ENCODE results near the gene ADPRS.
A peak's percentile ranks its signal among the peaks of the same experiment; 100 is the strongest.

ADPRS gene

GRCh38 chr1:36088577-36089392 lies at the start of gene ADPRS:
Gene ADPRS, plus strand, starts transcription at chr1:36088892. Its CDS starts 13 bp downstream, at chr1:36088905.
- DNase-seq (ENCODE audit: low read depth, low spot score), result peak; percentile 82

GRCh38 chr1:36040238-36040637 lies 48.5 kb upstream of the ADPRS start:
- no peak for DNase-seq (ENCODE audit: low read depth, low spot score)

GRCh38 chr1:36051821-36052220 lies 36.9 kb upstream of the ADPRS start:
- no peak for DNase-seq (ENCODE audit: low read depth, low spot score)

DNA sequence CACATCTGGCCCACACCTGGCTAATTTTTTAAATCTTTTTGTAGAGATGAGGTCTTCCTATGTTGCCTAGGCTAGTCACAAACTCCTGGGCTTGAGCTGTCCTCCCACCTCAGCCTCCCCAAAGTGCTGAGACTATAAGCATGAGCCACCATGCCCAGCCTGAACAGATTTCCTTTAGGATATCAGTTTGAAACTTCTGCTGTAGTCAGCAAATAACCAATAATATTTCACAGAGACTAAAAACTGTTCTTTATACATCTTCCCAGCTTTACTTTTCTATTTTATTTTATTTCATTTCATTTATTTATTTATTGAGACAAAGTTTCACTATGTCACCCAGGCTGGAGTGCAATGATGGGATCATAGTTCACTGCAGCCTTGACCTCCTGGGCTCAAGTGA lies 34.7 kb upstream of the ADPRS start:
- no peak for DNase-seq (ENCODE audit: low read depth, low spot score)

DNA sequence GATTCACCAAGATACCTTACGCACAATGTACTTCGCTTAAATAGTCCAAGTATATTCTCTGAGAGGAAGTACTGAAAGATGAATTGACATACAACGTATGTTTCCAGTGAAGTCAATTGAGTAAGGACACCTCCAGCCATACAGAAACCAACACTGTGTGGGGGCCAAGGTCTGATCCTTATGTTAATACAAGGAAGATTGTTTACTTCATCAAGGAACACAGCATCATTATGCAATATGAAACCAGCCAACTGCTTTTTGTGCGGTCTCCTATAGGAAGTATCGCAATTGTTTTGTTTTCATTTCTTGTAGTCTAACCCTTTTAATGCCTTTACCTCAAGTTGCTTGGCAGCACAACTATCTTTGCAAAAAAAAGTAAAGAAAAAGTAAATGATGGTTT lies 33.0 kb upstream of the ADPRS start:
- no peak for DNase-seq (ENCODE audit: low read depth, low spot score)

GRCh38 chr1:36062315-36062714 lies 26.4 kb upstream of the ADPRS start:
- DNase-seq (ENCODE audit: low read depth, low spot score), result no peak

DNA sequence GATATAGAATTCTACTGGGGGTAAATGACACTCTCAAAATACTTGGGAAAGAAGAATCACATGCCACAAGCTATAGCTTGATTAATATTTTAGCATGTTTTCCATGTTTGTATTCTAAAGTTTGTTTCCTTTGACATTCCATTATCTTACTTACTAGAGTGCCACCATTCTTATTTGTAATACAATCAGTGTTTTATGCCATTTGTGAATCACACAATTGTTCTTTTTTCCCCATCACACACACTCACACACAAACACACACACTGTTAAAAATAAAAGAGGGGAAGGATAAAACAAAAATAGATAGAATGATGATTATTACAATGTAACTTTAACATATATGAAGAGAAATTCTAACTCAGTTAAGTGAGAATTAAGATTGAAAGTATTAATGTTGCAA lies 20.8 kb upstream of the ADPRS start:
- no peak for DNase-seq (ENCODE audit: low read depth, low spot score)

DNA sequence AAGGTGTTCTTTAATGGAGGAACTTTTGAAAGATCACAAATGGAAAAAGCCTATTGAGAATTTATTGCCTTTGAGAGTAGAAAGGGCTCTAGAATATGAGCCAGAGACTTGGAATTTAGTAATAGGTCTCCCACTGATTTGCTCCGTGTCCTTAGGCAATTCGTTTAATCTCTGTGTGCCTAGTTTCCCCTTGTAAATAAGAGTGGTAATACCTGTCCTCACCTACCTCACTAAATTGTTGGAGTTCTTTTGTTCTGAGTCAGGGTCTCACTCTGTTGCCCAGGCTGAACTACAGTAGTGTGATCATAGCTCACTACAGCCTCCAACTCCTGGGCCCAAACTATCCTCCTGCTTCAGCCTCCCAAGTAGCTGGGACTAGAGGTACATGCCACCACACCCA lies 19.8 kb upstream of the ADPRS start:
- no peak for DNase-seq (ENCODE audit: low read depth, low spot score)

DNA sequence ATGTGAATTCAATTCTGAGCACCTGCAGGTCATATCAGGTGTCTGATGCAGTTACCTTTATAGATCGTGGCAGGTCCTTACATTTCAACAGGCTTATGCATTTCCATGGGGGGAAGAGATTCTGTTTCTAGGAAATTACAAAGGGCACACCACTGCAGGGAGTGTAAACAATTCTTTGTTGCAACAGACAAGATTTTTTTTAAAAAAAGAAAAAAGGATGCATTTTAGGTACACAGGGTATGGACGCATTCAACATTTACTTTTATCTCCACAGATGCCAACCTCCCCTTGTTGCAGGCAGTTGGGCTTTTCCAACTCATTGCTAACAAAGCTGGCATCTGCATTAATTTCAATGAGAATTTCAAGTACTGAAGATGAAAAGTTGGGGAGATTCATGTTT lies 18.3 kb upstream of the ADPRS start:
- no peak for DNase-seq (ENCODE audit: low read depth, low spot score)

DNA sequence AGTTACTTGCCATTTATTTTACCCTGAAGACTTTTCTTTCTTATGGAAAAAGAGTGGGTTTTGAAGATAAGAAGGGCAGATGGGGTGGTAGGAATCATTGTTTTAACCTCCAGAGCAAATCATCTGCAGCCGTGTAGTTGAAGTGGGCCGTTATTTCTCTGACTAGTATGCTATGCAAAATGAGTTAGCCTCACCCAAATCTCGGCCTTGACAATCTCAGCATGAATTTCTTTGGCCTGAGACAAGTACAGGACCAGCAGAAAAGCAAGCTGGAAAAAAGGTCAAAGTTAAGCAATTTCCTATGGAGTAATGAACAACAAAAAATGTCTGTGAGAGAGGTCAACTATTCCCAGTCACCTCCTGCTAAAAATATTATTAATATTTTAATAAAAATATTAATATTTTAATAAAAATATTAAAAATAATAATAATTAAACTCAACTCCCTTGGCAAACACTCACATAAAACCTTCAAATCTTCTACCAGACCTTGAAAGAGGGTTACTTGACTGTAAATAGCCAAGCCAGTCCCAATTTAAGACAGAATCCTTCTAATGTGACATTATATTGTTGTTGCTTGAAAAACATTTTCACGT lies 11.6 kb upstream of the ADPRS start:
- DNase-seq (ENCODE audit: low read depth, low spot score), result no peak

DNA sequence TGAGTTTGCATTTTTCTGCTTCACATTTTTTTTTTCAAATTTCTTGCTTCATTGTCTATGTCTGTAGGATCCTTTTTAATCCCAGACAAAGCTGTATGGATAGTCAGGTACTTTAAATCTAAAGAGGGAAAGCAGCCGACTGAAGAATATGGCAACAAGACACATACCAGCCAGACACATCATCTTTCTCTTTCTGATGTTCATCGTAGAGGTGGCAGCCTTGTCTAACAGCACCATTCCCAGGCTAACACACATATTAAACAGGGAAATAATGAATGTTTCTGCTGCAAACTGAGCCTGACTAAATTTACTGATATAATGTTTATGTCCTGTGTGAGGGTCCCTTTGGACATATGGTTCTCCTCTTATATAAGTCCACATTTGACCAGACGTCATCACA lies 8.5 kb upstream of the ADPRS start:
- DNase-seq (ENCODE audit: low read depth, low spot score), result no peak

GRCh38 chr1:36080801-36081200 lies 7.9 kb upstream of the ADPRS start:
- DNase-seq (ENCODE audit: low read depth, low spot score), result no peak

GRCh38 chr1:36081926-36082485 lies 6.7 kb upstream of the ADPRS start:
- DNase-seq (ENCODE audit: low read depth, low spot score), result no peak

GRCh38 chr1:36083219-36083618 lies 5.5 kb upstream of the ADPRS start:
- no peak for DNase-seq (ENCODE audit: low read depth, low spot score)

- DNase-seq (ENCODE audit: low read depth, low spot score), result no peak
These were observed 4.8 kb upstream of the ADPRS start, which contains the start of gene TEKT2 for GRCh38 chr1:36083635-36084496. Gene TEKT2, plus strand, starts transcription at chr1:36084094. Its CDS starts 828 bp downstream, at chr1:36084922.

GRCh38 chr1:36084497-36085115 lies 4.1 kb upstream of the ADPRS start:
- DNase-seq (ENCODE audit: low read depth, low spot score), result no peak

DNA sequence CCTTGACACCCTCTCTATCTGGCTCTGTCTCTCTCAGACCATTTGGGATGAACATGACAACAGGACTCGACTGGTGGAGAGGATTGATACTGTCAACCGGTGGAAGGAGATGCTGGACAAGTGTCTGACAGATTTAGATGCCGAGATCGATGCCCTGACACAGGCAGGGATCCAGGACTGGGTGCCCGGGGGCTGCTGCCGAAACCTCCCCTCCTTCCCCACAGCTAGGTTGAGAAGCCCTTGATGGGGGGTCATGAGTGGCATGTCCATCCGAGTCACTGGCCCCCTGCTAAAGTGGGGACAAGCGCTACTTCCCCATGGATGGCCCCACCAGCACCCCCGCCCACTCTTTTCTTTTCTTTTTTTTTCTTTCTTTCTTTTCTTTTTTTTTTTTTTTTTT lies 3.6 kb upstream of the ADPRS start:
- no peak for DNase-seq (ENCODE audit: low read depth, low spot score)

DNA sequence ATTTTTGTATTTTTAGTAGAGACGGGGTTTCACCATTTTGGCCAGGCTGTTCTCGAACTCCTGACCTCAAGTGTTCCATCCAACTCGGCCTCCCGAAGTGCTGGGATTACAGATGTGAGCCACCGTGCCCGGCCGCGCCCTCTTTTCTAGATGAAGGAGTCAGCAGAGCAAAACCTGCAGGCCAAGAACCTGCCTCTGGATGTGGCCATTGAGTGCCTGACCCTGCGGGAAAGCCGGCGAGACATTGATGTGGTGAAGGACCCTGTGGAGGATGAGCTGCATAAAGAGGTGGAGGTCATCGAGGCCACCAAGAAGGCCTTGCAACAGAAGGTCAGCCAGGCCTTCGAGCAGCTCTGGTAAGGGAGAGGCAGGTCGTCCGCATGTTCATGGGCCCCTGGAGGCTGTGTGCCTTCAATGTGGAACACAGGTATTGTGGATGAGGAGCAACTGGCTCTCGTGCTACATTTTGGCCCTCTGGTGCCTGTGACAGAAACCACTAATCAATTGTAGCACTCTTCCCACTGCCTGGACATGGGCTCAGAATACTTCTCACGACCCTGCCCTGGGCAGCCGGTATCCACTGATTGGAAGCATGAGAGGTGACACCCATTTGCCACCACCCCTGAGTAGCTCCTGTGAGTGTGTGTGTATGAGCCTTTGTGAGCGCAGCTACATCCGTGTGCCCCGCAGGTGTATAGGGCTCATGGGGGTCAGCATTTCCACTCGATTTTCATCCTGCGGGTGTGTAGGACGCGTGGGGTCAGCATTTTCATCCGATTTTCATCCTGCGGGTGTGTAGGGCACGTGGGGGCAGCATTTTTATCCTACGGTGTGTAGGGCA lies 2.8 kb upstream of the ADPRS start:
- DNase-seq (ENCODE audit: low read depth, low spot score), result no peak

DNA sequence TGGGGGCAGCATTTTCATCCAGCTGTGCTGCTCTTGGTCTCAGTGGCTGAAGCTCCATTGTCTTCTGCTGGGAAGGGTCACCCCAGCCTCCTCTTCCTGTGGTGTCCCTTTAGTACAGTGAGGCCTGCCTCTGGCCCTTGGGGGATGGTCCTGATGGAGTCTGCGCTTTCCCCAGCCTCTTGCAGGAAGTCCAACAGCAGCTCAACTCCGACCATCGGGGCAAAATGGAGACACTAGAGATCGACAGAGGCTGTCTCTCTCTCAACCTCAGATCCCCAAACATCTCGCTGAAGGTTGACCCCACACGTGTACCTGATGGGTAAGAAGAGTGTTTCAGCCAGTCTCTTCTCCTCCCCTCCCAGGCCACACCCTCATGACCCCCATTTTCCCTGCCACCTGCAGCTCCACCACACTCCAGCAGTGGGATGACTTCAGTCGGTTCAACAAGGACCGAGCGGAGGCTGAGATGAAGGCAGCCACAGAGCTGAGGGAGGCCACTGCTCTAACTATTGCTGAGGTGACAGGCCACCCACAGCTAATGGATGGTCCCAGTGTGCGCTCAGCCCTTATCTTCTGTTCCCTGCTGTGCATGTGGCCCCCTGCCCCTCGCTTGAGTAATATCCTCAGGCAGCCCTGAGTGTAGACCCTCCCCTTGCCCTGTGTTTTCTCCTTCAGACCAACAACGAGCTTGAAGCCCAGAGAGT lies 2.0 kb upstream of the ADPRS start:
- DNase-seq (ENCODE audit: low read depth, low spot score), result no peak
